OCI-M2 (cell line): ENCODE data around the gene NBPF11.
"Not testable (repeated sequence)": the region's sequence is repeated elsewhere in the genome, so short reads cannot be mapped to it uniquely, and the experiment has no call there.

Experiments
- DNase-seq: peaks from one replicate; lab custom pipeline; 2025; ENCODE audit not compliant: unreplicated experiment; lab: John Stamatoyannopoulos, UW

Gene NBPF11

GRCh38 chr1:148151911-148152656, at the start of gene NBPF11:
Gene NBPF11 (minus strand): TSS chr1:148152281. CDS start chr1:148127003, 25,278 bp downstream.
- not testable (repeated sequence) for DNase-seq

GRCh38 chr1:148197396-148197795, 45.3 kb upstream of the NBPF11 start:
- not testable (repeated sequence) for DNase-seq

GRCh38 chr1:148196949-148197348, 44.9 kb upstream of the NBPF11 start:
- DNase-seq = not testable (repeated sequence)

GRCh38 chr1:148195115-148195514, 43.0 kb upstream of the NBPF11 start:
- not testable (repeated sequence) for DNase-seq

- not testable (repeated sequence) for DNase-seq
Observed at GRCh38 chr1:148188768-148189167, 36.7 kb upstream of the NBPF11 start.

GRCh38 chr1:148178682-148179081, 26.6 kb upstream of the NBPF11 start:
- DNase-seq = not testable (repeated sequence)

GRCh38 chr1:148175414-148175813, 23.3 kb upstream of the NBPF11 start:
- DNase-seq = not testable (repeated sequence)

- DNase-seq = not testable (repeated sequence)
Observed at GRCh38 chr1:148171995-148172394, 19.9 kb upstream of the NBPF11 start.

GRCh38 chr1:148166558-148167492, 14.7 kb upstream of the NBPF11 start:
- DNase-seq = no peak

- no peak for DNase-seq
Observed at GRCh38 chr1:148162363-148162762, 10.3 kb upstream of the NBPF11 start.

GRCh38 chr1:148161053-148161901, 9.2 kb upstream of the NBPF11 start:
- DNase-seq = no peak

GRCh38 chr1:148160343-148161052, 8.4 kb upstream of the NBPF11 start:
- DNase-seq = no peak

GRCh38 chr1:148160048-148160342, 7.9 kb upstream of the NBPF11 start:
- no peak for DNase-seq

- no peak for DNase-seq
Observed at GRCh38 chr1:148158341-148159003, 6.4 kb upstream of the NBPF11 start.

GRCh38 chr1:148157803-148158202, 5.7 kb upstream of the NBPF11 start:
- not testable (repeated sequence) for DNase-seq

- peak; percentile 11 for DNase-seq
Observed at GRCh38 chr1:148155494-148156275, 3.6 kb upstream of the NBPF11 start.

GRCh38 chr1:148152795-148153194, 714 bp upstream of the NBPF11 start:
- DNase-seq = not testable (repeated sequence)

GRCh38 chr1:148151371-148151819, 686 bp downstream of the NBPF11 start:
- not testable (repeated sequence) for DNase-seq

GRCh38 chr1:148150945-148151344, 1.1 kb downstream of the NBPF11 start:
- not testable (repeated sequence) for DNase-seq
